ENCODE results near the gene APOM. TPM values are rescaled to one million over a fixed set of nuclear protein-coding genes. Genes with fewer than 3 reads are reported as not detected.

The APOM gene
- total and polyA plus RNA-seq, 9 donors, result 1.3 to 7.7 (median 4.0) TPM

- 47 to 51% (median 49%) methylated on average over 10 of the region's 10 CpGs for WGBS, 3 donors
- no peaks in the 10 kb centered on the region for H3K4me1 ChIP-seq (ENCODE audit: insufficient read depth)
- DNase-seq, result no peak
- H3K27me3 ChIP-seq, result no peaks in the 10 kb centered on the region
- no peak overlapping the region for H3K4me3 ChIP-seq
- H3K9me3 ChIP-seq, result no peaks in the 10 kb centered on the region
- H3K27ac ChIP-seq, result no peak overlapping the region
- TF ChIP-seq POLR2A (IDR thresholded peaks at IDR 0.05) (no peak), CTCF (IDR thresholded peaks at IDR 0.05) (no peak), EP300 (IDR thresholded peaks at IDR 0.05) (no peak)
- H3K36me3 ChIP-seq, result no peaks in the 10 kb centered on the region
- intact Hi-C loops (cut with DNase I), result no loop called here
These were observed 34.8 kb downstream of the APOM start for GRCh38 chr6:31690231-31691077.

DNA sequence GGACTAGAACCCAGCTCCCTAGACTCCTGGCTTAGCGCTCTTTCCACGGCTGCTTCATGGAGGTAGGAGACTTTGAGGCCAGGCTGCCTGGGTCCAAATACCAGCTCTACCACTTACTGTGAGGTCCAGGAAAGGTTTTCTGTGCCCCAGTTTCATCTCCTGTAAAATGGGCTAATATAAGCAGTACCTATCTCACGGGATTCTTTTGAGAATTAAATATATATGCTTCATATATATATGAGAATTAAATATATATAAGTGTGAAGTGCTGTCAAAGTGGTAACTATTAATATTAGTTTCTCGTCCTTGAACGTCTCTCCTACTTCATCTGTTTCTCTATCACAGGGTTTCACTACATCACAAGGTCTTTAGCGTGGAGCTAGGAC lies 35.4 kb downstream of the APOM start:
- intact Hi-C loops (cut with DNase I), result no loop called here
- no peaks in the 10 kb centered on the region for H3K9me3 ChIP-seq
- no peak overlapping the region for H3K27ac ChIP-seq
- H3K4me1 ChIP-seq (ENCODE audit: insufficient read depth), result no peaks in the 10 kb centered on the region
- TF ChIP-seq CTCF (IDR thresholded peaks at IDR 0.05), result no peak
- no peak for TF ChIP-seq EP300 (IDR thresholded peaks at IDR 0.05)
- no peak for TF ChIP-seq POLR2A (IDR thresholded peaks at IDR 0.05)
- WGBS, 3 donors, result 84 to 91% (median 86%) methylated on average over 6 of the region's 6 CpGs
- H3K4me3 ChIP-seq, result no peak overlapping the region
- H3K36me3 ChIP-seq, result no peaks in the 10 kb centered on the region
- H3K27me3 ChIP-seq, result no peaks in the 10 kb centered on the region
- DNase-seq, result no peak

- H3K27ac ChIP-seq, result no peak overlapping the region
- no peak for TF ChIP-seq EP300 (IDR thresholded peaks at IDR 0.05)
- no peaks in the 10 kb centered on the region for H3K27me3 ChIP-seq
- H3K4me1 ChIP-seq (ENCODE audit: insufficient read depth), result no peaks in the 10 kb centered on the region
- no peaks in the 10 kb centered on the region for H3K9me3 ChIP-seq
- H3K36me3 ChIP-seq, result no peaks in the 10 kb centered on the region
- intact Hi-C loops (cut with DNase I), result no loop called here
- no peak overlapping the region for H3K4me3 ChIP-seq
- DNase-seq, result no peak
- WGBS, 3 donors, result 89 to 96% (median 92%) methylated on average over 12 of the region's 12 CpGs
These were observed 35.9 kb downstream of the APOM start for GRCh38 chr6:31691564-31692108.

- intact Hi-C loops (cut with DNase I), result no loop called here
- no peaks in the 10 kb centered on the region for H3K27me3 ChIP-seq
- H3K36me3 ChIP-seq, result no peaks in the 10 kb centered on the region
- WGBS, 3 donors, result 82 to 86% (median 86%) methylated on average over 4 of the region's 4 CpGs
- no peak overlapping the region for H3K27ac ChIP-seq
- H3K9me3 ChIP-seq, result no peaks in the 10 kb centered on the region
- no peak overlapping the region for H3K4me3 ChIP-seq
- H3K4me1 ChIP-seq (ENCODE audit: insufficient read depth), result no peaks in the 10 kb centered on the region
- TF ChIP-seq CTCF (IDR thresholded peaks at IDR 0.05) (no peak), EP300 (IDR thresholded peaks at IDR 0.05) (no peak), POLR2A (IDR thresholded peaks at IDR 0.05) (no peak)
- DNase-seq, result no peak
These were observed 36.7 kb downstream of the APOM start for GRCh38 chr6:31692353-31692752.

GRCh38 chr6:31692886-31693285 lies 37.2 kb downstream of the APOM start:
- H3K36me3 ChIP-seq, result no peaks in the 10 kb centered on the region
- H3K4me1 ChIP-seq (ENCODE audit: insufficient read depth), result no peaks in the 10 kb centered on the region
- H3K27ac ChIP-seq, result no peak overlapping the region
- H3K27me3 ChIP-seq, result no peaks in the 10 kb centered on the region
- WGBS, 3 donors, result 80 to 86% (median 83%) methylated on average over 9 of the region's 9 CpGs
- H3K9me3 ChIP-seq, result no peaks in the 10 kb centered on the region
- no peak for TF ChIP-seq EP300 (IDR thresholded peaks at IDR 0.05)
- no peak for TF ChIP-seq CTCF (IDR thresholded peaks at IDR 0.05)
- no peak for TF ChIP-seq POLR2A (IDR thresholded peaks at IDR 0.05)
- no peak for DNase-seq
- H3K4me3 ChIP-seq, result no peak overlapping the region
- intact Hi-C loops (cut with DNase I), result no loop called here

All from ovary (tissue), 9 donors.